GM19238 (cell line): Measurements from ENCODE around the gene USF2.

Experiments used
- DNase-seq: peaks from one replicate; pipeline ENCODE4 v3.0.0; 2011; ENCODE audit warnings: low spot score; ENCODE audit not compliant: insufficient read length

The USF2 gene

DNA sequence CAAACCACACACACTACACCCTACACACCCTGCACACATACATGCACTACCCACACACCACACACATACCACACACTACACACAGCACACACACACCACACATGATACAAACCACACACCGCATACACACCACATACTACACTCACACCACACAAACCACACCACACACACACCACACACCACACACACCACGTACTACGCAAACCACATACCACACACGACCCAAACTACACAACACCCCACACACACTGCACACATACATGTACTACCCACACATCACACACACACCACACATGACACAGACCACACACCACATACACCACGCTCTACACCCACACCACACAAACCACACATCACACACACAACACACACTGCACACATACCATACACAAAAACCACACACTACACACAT, 29.8 kb downstream of the USF2 start:
- DNase-seq = no peak

DNA sequence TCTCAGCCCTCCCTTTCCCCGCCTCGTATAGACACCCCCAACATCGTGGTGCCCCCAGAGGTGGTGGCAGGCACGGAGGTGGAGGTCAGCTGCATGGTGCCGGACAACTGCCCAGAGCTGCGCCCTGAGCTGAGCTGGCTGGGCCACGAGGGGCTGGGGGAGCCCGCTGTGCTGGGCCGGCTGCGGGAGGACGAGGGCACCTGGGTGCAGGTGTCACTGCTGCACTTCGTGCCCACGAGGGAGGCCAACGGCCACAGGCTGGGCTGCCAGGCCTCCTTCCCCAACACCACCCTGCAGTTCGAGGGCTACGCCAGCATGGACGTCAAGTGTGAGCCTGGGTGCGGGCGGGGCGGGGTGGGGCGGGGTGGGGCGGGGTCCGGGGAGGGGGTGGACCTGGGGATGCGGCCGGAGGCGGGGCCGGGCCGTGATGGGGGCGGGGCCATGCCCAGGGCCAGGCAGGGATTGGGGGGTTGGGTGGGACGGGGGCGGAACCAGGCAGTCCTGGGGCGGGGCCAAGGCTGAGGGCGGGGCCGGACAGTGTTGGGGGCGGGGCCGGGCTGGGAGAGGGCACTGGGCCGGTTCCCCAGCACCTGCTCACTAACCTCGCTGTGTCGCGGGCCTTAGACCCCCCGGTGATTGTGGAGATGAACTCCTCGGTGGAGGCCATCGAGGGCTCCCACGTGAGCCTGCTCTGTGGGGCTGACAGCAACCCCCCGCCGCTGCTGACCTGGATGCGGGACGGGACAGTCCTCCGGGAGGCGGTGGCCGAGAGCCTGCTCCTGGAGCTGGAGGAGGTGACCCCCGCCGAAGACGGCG, 31.0 kb downstream of the USF2 start:
- no peak for DNase-seq

DNA sequence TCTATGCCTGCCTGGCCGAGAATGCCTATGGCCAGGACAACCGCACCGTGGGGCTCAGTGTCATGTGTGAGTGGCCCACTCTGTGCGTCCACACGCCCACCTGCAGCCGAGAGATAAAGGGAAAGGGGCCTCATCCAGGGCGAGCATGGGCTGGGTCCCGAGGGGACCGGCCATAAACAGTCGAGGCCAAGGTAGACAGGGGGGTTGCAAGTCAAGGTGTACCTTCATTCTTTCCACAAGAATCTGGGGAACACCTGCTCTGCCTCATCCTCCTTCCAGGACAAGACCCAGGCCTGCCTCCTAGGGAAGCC, 31.5 kb downstream of the USF2 start:
- no peak for DNase-seq

DNA sequence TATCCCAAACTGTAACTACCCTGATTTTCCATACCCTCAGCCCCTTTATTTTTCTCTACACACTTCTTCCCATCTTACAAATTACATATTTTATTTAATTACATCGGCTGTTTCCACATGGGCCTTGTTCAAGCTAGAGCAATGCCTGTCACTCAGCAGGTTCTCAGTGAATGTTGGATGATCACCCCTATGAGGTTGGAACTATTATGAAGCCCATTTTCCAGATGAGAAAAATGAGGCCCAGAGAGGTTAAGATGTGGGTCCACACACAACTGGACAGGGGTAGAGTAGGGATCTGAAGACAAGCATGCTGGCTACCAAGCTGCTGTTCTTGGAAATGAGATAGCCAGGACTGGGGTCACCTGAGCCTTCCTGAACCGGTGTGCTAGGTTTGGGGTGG, 33.2 kb downstream of the USF2 start:
- DNase-seq = no peak

DNA sequence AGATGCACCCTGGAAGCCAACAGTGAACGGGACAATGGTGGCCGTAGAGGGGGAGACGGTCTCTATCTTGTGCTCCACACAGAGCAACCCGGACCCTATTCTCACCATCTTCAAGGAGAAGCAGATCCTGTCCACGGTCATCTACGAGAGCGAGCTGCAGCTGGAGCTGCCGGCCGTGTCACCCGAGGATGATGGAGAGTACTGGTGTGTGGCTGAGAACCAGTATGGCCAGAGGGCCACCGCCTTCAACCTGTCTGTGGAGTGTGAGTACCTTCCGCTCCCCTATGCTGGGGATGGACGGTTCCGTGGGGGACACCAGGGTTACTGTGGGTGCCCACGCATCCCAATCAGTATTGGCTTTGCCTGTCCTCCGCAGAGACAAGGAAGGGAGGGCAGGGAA, 33.7 kb downstream of the USF2 start:
- no peak for DNase-seq

DNA sequence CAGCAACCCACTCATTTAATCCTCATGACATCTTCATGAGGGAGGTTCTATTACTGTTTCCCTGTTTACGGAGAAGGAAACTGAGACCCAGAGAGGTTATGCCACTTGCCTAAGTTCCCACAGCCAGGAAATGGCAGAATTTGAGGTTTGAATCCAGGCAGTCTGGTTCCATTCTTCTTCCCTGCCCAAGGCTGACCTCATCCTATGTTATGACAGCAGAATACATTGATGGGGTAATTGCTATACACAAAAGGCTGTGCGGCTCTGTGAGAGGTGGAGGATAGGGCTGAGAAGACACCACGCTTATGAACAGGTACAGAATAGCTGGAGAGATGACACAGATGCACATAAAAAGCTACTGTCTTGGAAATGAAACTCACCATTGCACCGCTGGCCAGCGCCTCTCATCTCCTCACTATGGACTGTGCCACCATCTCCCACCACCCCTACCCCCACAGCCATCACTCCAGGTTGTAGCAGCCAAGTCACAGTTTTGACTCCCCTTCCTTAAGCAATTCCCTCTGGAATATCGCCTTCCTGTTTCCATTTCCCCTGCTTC, 34.7 kb downstream of the USF2 start:
- DNase-seq = no peak

DNA sequence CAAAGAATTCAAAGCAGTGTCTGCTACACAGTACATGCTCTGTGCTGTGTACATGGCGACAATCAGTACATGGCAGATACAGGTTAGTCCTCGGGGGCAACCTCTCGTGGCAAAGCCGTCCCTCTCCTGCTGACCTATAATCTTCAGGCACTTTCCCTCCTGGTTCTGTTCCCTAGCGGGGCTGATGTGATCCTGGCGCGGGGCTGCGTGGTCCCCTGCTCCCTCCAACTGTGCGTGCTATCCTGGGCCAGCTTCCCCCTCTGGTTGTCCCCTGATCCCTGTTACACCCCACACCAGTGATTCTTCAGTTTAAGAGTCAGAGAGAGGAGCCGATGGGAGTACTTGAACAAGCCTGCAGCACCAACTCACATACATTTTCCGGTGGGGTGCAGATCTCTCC, 35.3 kb downstream of the USF2 start:
- DNase-seq = no peak

DNA sequence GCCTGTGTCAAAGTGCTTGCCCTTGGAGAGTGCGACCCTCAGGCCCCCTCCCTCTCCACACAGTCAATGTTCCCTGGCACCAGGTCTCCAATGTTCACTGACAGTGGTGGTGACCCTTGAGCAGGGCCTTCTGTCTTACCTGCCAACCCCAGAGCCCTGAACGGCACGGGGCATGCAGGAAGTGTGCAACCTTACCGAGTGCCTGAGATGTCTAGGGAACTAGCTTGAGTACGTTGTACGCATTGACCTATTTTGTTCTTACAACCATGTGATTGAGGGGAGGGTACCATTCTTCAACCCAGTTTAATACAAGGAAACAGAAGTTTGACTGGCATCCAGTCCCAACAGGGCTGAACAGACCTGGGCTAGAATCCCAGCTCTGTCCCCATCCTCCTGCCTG, 36.4 kb downstream of the USF2 start:
- DNase-seq = no peak

DNA sequence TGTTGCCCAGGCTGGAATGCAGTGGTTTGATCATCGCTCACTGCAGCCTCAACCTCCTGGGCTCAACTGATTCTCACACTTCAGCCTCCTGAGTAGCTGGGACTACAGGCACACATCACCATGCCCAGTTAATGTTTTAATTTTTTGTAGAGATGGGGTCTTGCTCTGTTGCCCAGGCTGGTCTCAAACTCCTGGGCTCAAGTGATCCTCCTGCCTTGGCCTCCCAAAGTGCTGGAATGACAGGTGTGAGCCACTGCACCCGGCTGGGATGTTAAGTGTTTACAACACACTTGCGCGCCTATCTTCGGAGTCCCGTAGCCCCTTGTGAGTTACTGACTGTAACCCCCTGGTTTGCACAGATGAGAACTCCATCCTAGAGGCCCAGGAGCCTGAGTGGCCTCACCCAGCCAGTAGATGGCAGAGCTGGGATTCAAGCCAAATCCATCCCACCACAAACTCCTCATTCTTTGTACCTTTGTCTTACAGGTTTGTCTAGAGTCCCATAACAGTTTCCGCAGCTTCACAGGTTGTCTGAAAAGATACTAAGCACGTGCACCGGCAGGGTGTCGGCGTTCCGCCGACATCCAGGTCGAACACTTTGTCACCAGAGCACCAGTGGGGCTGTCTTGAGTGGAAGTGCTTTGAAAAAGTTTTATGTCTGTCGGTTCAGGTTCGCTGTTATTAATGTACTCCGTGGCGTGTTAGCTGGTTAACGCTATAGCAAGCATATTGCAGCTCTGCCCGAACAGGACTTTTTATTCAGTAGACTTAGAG, 37.9 kb downstream of the USF2 start:
- DNase-seq = peak; percentile 47

DNA sequence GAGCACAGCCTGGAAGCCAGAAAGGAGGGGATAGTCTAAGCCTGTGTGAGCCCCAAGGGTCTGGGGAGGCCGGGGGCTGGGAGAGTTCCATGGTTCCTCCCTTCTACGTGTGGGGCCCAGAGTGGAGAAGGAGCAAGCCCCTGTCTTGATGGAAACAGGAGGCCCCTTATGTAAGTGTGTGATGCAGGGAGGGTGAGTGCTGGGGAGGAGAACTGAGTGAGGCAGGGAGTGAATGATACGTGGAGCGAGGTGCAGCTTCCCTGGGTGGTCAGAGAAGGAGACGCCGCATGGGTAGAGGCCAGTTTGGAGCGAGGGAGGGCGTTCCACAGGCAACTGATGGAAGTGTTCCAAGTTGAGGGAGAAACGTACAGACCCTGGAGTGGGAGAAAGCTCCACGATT, 39.2 kb downstream of the USF2 start:
- DNase-seq = no peak

DNA sequence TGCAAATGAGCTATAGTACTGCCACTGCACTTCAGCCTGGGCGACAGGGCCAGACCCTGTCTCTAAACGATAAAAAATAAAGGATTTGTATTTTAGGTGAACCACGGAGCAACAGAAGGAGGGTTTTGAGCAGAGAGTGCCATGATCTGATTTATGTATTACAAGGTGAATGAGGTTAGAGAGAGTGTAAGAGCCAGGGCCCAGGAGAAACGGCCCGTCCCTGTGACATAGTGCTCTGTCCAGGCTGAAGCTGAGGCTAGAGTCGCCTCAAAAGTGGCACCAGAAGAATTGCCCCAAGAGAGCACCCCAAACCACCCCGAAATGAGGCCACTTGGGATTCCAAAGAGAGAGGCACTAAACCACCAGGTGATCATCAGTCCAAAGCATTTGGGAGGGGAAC, 40.1 kb downstream of the USF2 start:
- DNase-seq = no peak

DNA sequence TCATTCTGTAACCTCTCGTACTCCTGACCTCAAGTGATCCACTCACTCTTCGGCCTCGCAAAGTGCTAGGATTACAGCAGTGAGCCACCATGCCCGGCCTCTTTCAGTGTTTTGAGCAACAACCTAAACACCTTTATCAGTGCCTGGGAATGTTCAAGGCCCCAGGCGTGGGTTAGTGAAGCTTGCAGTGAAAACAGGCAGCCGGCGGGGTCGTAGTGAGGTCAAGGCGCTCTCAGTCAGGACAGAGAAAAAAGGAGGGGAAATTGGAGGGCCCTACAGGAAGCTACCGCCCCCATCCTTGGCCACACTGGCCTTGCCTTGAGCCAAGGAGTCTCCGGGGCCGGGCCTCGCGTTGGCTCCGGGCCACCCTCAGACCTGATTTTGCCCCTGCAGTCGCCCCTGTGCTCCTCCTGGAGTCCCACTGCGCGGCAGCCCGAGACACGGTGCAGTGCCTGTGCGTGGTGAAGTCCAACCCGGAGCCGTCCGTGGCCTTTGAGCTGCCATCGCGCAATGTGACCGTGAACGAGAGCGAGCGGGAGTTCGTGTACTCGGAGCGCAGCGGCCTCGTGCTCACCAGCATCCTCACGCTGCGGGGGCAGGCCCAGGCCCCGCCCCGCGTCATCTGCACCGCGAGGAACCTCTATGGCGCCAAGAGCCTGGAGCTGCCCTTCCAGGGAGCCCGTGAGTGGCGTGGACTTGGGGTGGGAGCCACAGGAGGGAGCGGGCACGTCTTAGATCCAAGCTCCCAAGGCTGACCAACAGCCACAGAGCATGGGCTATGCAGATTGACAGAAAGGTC, 40.9 kb downstream of the USF2 start:
- DNase-seq = no peak

DNA sequence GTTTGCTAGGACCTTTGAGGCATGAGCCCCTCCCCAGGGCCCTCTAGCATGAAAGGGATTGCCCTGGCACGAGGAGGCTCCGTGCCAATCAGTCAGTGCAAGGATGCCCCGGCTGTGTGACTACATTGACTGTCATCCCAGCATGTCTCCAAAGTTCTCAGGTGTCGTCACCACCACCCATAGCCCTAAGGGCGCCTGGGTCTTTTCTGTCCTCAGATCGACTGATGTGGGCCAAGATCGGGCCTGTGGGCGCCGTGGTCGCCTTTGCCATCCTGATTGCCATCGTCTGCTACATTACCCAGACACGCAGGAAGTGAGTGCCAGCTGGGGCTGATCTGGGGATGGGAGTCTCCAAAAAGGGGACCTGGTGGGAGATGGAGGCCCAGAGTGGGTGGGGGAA, 41.6 kb downstream of the USF2 start:
- no peak for DNase-seq

DNA sequence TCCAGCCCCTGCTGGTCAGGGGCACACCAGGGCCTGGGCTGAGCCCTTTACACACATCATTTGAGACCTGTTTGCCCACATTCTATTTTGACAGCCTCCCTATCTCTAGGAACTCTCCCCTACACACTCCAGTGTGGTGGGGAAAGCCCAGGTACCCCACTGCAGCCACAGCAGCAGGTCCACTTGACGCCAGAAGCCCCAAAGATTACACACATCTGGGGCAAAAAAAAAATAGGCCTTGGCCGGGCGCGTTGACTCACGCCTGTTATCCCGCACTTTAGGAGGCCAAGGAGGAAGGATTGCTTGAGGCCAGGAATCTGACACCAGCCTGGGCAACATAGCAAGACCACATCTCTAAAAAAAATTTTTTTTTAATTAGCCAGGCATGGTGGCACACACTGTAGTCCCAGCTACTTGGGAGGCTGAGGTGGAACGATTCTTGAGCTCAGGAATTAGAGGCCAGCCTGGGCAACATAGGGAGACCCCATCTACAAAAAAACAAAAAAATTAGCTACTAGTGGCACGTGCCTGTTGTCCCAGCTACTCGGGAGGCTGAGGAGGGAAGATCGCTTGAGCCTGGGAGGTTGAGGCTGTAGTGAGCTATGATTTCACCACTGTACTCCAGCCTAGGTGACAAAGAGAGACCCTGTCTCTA, 42.2 kb downstream of the USF2 start:
- no peak for DNase-seq

DNA sequence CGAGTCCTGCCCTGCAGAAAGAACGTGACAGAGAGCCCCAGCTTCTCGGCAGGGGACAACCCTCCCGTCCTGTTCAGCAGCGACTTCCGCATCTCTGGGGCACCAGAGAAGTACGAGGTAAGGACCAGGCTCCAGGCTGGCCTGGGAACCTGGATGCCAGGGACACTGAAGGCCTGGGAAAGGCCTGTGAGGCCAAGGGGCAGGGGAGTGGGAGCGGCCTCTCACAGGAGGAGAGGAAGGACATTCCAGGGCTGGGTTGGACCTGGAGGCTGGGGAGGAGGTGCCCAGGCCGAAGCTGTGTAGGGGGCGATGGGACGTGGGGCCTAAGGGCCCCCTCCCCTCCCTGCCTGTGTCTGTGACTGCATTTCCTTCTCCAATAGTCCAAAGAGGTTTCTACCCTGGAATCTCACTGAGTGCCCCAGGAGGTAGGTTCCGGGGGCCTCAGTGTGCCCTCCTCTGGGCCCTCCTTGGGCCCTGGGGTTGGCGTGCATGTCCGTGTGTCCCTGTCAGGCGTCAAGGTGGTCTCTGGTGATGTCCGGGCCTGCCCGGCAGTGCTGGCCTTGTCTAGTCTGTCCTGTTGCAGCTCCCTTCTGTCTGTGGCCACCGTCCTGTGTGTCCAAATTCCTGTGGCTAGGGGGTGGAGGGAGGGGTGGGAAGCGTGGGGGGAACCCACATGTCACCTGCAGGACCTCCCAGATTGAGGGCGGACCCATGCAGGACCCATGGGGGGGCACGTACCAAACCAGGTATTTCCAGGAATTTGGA, 43.3 kb downstream of the USF2 start:
- no peak for DNase-seq

DNA sequence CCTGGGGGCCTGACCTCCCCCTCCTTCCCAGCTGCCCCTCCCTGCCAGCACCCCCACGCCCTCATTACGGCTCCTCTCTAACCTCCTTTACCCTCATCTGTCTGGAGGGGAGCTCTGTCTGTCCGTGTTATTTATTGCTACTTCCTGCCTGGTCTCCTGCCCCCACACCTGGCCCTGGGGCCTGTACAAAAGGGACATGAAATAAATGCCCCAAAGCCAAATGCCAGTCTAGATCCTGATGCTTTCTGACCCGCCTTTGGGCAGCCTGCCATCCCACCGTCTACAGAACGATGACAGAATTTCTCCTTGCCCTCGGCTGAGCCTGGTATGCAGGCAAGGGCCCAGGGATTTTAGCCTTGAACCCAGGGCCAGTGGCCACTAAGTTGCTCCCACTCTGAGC, 44.8 kb downstream of the USF2 start:
- DNase-seq = no peak

DNA sequence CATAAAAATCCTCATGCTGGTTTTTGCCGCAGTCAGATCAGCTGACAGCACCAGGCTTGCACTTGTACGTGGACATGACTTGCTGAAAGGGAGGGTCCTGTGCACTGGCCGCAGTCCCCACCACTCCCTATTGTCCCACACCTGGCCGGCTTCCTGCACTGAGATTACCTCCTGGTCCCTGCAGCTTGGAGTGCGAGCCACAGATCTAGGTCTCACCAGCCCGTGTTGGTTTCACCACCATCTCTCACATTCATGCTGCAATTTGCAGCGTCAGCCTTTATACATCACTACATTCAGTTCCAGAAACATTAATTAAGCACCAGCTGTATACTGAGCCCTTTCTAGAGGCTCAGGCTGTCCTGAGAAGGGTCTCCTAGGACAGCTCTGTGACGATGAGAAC, 45.3 kb downstream of the USF2 start:
- no peak for DNase-seq

DNA sequence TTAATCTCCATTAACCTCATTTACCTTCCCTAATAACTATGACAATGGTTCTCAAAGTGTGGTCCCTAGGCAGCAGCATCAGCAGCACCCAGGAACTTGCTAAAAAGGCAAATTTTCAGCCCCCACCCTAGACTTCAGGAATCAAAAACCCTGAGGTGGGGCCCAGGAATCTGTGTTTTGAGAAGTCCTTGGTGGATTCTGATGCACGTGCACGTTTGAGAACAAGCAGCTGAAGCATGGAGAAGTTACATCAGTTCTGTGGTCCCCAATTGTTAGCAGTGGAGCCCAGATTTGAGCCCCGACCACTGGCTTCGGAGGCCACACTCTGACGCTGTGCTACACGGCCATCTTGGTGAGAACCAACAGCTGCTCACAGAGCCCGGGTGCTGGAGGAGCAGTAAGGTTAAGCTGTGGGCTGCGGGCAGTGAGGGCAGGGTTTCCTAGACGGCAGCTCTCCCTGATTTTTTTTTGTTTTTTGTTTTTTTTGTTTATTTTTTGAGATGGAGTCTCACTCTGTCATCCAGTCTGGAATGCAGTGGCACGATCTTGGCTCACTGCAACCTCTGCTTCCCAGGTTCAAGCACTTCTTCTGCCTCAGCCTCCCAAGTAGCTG, 46.2 kb downstream of the USF2 start:
- no peak for DNase-seq

DNA sequence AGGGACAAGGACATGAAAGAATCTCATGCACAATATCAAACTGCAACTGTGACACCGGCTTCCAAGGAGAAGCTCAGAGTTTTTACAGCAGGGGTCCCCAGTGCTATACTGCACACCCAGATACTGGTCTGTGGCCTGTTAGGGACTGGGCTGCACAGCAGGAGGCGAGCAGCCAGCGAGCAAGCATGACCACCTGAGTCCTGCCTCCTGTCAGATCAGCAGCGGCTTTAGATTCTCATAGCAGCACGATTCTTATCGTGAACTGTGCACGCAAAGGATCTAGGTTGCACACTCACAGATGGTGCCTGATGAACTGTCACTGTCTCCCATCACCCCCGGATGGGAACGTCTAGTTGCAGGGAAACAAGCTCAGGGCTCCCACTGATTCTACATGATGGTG, 47.1 kb downstream of the USF2 start:
- no peak for DNase-seq

DNA sequence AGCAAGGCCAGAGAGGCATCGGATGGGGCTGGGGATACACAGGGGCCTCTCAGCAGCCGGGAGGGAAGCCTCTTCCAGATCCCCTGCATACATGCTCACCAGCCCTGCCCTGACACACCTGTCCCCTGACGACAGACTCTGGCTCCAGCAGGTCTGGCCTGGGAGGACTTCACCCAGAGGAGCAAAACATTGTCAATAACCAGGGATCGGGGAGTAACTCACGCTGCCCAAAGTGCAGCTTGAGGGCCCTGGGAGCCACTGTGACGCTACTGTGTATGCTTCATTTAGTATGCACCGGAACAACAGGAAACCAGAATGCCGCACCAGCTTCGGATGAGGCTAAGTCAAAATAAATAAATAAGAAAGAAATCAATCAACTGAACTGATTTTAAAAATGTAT, 47.8 kb downstream of the USF2 start:
- DNase-seq = no peak
